ENCODE measurements around the gene THAP5. TPM values are rescaled to one million over a fixed set of nuclear protein-coding genes. Genes with fewer than 3 reads are reported as not detected.

THAP5 gene
- total RNA-seq, 2 experiments from 2014 or later: 22.7 to 24.8 TPM

GRCh38 chr7:108525985-108526767 is 43.3 kb downstream of the THAP5 start, which contains the start of gene PNPLA8:
Gene PNPLA8 (minus strand): TSS chr7:108526135. CDS start chr7:108515491, 10,644 bp downstream.
- Mint-ChIP-seq H3K27ac (peak within 1 kb of the TSS; percentile 97), H3K36me3 (ENCODE audit: low read depth) (peaks cover 1% of the 10 kb centered on the region), H3K27me3 (ENCODE audit: low read depth) (no peaks in the 10 kb centered on the region), H3K9me3 (no peaks in the 10 kb centered on the region), H3K4me3 (peak within 1 kb of the TSS; percentile 92), H3K4me1 (ENCODE audit: low read depth) (peaks cover 36% of the 10 kb centered on the region)
- DNase-seq: peak; percentile 100
- intact Hi-C loops (cut with micrococcal nuclease): loop anchor here (1.0 to 5.0 kb wide), 6 partner anchors 43 to 964 kb away; partner anchors contain the start of genes COG5, DLD, DNAJB9 and DUS4L
- CTCF ChIA-PET: interaction anchor here (1.4 to 1.8 kb wide), 3 partner anchors 28 to 31 kb away, joined by 3 to 6 read pairs (median 5); no protein-coding TSS in a partner anchor

DNA sequence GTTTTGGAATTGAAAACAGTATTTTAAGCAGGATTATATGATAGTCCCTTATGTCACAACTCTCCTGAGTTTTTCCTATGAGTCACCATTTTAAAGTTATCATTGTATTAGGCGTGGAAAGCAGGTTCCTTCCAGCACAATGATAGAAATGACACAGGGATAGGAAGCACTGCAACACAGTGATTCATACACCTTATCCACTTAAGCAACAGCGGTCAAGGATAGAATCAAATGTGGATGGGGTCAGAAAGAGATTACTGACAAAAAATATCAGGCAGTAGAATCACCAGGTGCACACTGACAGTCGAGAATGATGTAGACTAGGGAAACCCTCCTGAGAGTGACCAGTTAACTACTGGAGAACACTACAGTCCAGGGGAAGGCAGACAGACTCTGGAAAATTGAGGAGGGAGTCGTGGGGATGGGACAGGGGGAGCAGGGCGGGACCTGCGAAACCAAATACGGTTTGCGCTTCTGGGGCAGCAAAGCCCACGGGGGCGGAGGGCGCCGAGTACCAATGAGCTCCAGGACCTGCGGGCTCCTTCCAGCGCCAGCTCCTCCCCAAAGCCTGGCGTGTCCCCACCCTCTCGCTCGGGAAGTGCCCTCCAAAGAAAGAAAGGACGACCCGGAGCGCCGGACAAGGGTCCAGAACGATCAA is 44.0 kb downstream of the THAP5 start:
- Mint-ChIP-seq H3K4me1 (ENCODE audit: low read depth) (peaks cover 40% of the 10 kb centered on the region), H3K9me3 (no peaks in the 10 kb centered on the region), H3K4me3 (peak overlapping the region; percentile 92), H3K36me3 (ENCODE audit: low read depth) (peaks cover 1% of the 10 kb centered on the region), H3K27ac (peak overlapping the region; percentile 97), H3K27me3 (ENCODE audit: low read depth) (no peaks in the 10 kb centered on the region)
- intact Hi-C loops (cut with micrococcal nuclease): loop anchor here (5.0 kb wide), 1 partner anchor 963 kb away; the partner anchor contains the start of genes COG5 and DUS4L
- no peak for DNase-seq
- CTCF ChIA-PET: interaction anchor here (1.1 to 1.8 kb wide), 3 partner anchors 27 to 57 kb away, joined by 3 to 6 read pairs (median 3); no protein-coding TSS in a partner anchor

DNA sequence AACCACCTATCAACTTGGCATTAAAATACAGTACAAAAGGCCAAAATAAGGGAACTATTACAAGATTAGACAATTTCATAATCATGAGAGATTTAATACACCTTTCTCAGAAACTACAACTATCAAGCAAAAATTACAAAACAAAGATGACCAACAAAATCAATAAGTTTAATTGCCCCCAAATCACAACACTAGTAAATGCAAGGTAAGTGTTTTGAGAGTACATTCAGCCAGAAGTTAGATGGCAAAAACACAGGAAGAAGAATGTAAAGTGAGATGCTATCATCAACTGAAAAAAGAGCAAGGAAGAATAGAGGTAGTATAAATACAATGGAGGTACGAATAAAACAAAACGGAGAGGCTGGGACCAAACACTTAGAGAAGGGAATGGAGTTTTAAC is 46.7 kb downstream of the THAP5 start:
- Mint-ChIP-seq H3K36me3 (ENCODE audit: low read depth) (peaks cover 14% of the 10 kb centered on the region), H3K27me3 (ENCODE audit: low read depth) (no peaks in the 10 kb centered on the region), H3K4me1 (ENCODE audit: low read depth) (peaks cover 39% of the 10 kb centered on the region), H3K27ac (peak overlapping the region; percentile 3), H3K9me3 (no peaks in the 10 kb centered on the region), H3K4me3 (no peak overlapping the region)
- intact Hi-C loops (cut with micrococcal nuclease): no loop called here
- CTCF ChIA-PET: no interaction called here
- DNase-seq: no peak

DNA sequence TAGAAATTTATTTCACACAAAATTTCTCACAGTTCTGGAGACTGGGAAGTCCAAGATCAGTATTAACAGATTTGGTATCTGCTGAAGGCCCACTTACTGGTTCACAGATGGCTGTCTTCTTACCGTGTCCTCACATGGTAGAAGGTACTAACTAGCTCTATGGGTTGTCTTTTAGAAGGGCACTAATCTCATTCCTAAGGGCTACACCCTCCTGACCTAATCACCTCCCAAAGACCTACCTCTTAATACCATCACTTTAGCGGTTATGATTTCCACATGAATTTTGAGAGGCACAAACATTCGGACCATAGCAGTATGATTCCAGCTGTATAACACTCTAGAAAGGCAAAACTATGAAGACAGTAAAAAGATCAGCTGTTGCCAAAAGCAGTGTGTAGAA is 51.6 kb downstream of the THAP5 start:
- H3K9me3 Mint-ChIP-seq: no peaks in the 10 kb centered on the region
- no peaks in the 10 kb centered on the region for H3K27me3 Mint-ChIP-seq (ENCODE audit: low read depth)
- peaks cover 21% of the 10 kb centered on the region for H3K36me3 Mint-ChIP-seq (ENCODE audit: low read depth)
- CTCF ChIA-PET: interaction anchor here (1.2 kb wide), 1 partner anchor 20 kb away, joined by 3 read pairs; no protein-coding TSS in a partner anchor
- no peak overlapping the region for H3K4me3 Mint-ChIP-seq
- peaks cover 20% of the 10 kb centered on the region for H3K4me1 Mint-ChIP-seq (ENCODE audit: low read depth)
- no peak for DNase-seq
- intact Hi-C loops (cut with micrococcal nuclease): no loop called here
- H3K27ac Mint-ChIP-seq: no peak overlapping the region

- CTCF ChIA-PET: no interaction called here
- Mint-ChIP-seq H3K27ac (no peak overlapping the region), H3K4me3 (no peak overlapping the region), H3K4me1 (ENCODE audit: low read depth) (peaks cover 3% of the 10 kb centered on the region), H3K36me3 (ENCODE audit: low read depth) (peaks cover 34% of the 10 kb centered on the region), H3K9me3 (no peaks in the 10 kb centered on the region), H3K27me3 (ENCODE audit: low read depth) (no peaks in the 10 kb centered on the region)
- intact Hi-C loops (cut with micrococcal nuclease): no loop called here
- DNase-seq: no peak
Observed at GRCh38 chr7:108515630-108516029, 53.9 kb downstream of the THAP5 start.

- H3K9me3 Mint-ChIP-seq: no peaks in the 10 kb centered on the region
- H3K27me3 Mint-ChIP-seq (ENCODE audit: low read depth): no peaks in the 10 kb centered on the region
- no peak overlapping the region for H3K4me3 Mint-ChIP-seq
- no peak for DNase-seq
- intact Hi-C loops (cut with micrococcal nuclease): no loop called here
- no peak overlapping the region for H3K27ac Mint-ChIP-seq
- H3K36me3 Mint-ChIP-seq (ENCODE audit: low read depth): peaks cover 38% of the 10 kb centered on the region
- H3K4me1 Mint-ChIP-seq (ENCODE audit: low read depth): peaks cover 3% of the 10 kb centered on the region
- CTCF ChIA-PET: no interaction called here
Observed at GRCh38 chr7:108515013-108515412, 54.5 kb downstream of the THAP5 start.

Other genes with a start within 250 kb of the THAP5 start
- gene NRCAM, start 113.3 kb downstream of the THAP5 start, total RNA-seq: 1 to 10 TPM in 1 of 2 experiments, under 1 TPM in 1; 0.81 to 1.0 TPM
- gene PNPLA8, start 43.6 kb downstream of the THAP5 start, total RNA-seq: 10 to 100 TPM; 18.8 to 18.9 TPM
- 1 to 10 TPM; 8.2 TPM for gene DNAJB9, start 168 bp upstream of the THAP5 start, total RNA-seq